ENCODE data around the gene KRT74. TPM values are rescaled to one million over a fixed set of nuclear protein-coding genes. Genes with fewer than 3 reads are reported as not detected.
"Not testable (repeated sequence)": the region's sequence is repeated elsewhere in the genome, so short reads cannot be mapped to it uniquely, and the experiment has no call there.

Gene KRT74
- total and polyA plus RNA-seq, 12 donors = not detected

- Histone ChIP-seq H3K4me1 (replicated peaks in 1 of 2) (no peaks in the 10 kb centered on the region), H3K27me3 (peaks cover 28% of the 10 kb centered on the region), H3K36me3 (replicated peaks in 1 of 2) (no peaks in the 10 kb centered on the region), H3K27ac (no peak overlapping the region), H3K4me3 (no peak overlapping the region), H3K9me3 (replicated peaks in 1 of 3) (no peaks in the 10 kb centered on the region)
- whole genome bisulfite sequencing, 4 donors = 79 to 87% (median 81%) methylated on average over 12 of the region's 12 CpGs
- no peak for DNase-seq
- TF ChIP-seq CTCF (IDR thresholded peaks at IDR 0.05) = no peak
- no peak for TF ChIP-seq POLR2A (IDR thresholded peaks at IDR 0.05)
- intact Hi-C loops (cut with DNase I) = no loop called here
These were observed 26.8 kb upstream of the KRT74 start for GRCh38 chr12:52600475-52600874.

DNA sequence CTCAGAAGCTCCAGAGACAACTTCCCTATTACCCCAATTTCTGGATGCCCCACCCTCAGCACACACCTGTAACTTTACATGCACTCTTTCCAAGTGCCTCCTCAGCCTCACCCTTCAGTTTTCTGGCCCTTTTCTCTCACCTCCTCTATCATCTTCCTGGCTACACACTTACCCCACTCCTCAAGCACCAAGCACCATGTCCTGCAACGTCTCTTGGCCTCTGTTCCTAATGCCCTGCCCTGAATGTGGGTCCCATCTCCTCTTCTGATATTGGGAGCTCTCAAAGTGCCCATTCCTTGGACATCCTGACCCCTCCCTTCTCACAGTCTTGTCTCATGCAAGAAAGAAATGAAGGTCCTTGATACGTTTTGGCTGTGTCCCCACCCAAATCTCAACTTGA, 26.4 kb upstream of the KRT74 start:
- Histone ChIP-seq H3K36me3 (replicated peaks in 1 of 2) (no peaks in the 10 kb centered on the region), H3K9me3 (replicated peaks in 1 of 3) (no peaks in the 10 kb centered on the region), H3K4me3 (no peak overlapping the region), H3K4me1 (replicated peaks in 1 of 2) (no peaks in the 10 kb centered on the region), H3K27ac (no peak overlapping the region), H3K27me3 (peaks cover 28% of the 10 kb centered on the region)
- WGBS, 4 donors = 40 to 58% (median 49%) methylated on average over 2 of the region's 2 CpGs
- DNase-seq = no peak
- intact Hi-C loops (cut with DNase I) = no loop called here
- TF ChIP-seq CTCF (IDR thresholded peaks at IDR 0.05) (no peak), POLR2A (IDR thresholded peaks at IDR 0.05) (no peak)

GRCh38 chr12:52598966-52599365, 25.3 kb upstream of the KRT74 start:
- H3K27me3 ChIP-seq = peaks cover 28% of the 10 kb centered on the region
- no peak overlapping the region for H3K27ac ChIP-seq
- no peaks in the 10 kb centered on the region for H3K9me3 ChIP-seq (replicated peaks in 1 of 3)
- intact Hi-C loops (cut with DNase I) = no loop called here
- no peak for TF ChIP-seq POLR2A (IDR thresholded peaks at IDR 0.05)
- H3K36me3 ChIP-seq (replicated peaks in 1 of 2) = no peaks in the 10 kb centered on the region
- DNase-seq = peak in 1 of 7 donors; percentile 6
- no peak overlapping the region for H3K4me3 ChIP-seq
- WGBS, 4 donors = 75 to 83% (median 81%) methylated on average over 5 of the region's 5 CpGs
- no peaks in the 10 kb centered on the region for H3K4me1 ChIP-seq (replicated peaks in 1 of 2)

GRCh38 chr12:52594237-52594636, 20.6 kb upstream of the KRT74 start:
- H3K27me3 ChIP-seq; DNase-seq; H3K36me3 ChIP-seq (replicated peaks in 1 of 2); H3K9me3 ChIP-seq (replicated peaks in 1 of 3); H3K4me3 ChIP-seq; H3K27ac ChIP-seq; intact Hi-C loops (cut with DNase I); H3K4me1 ChIP-seq (replicated peaks in 1 of 2): not testable (repeated sequence)
- 79 to 91% (median 90%) methylated on average over 4 of the region's 4 CpGs for WGBS, 4 donors

- H3K27me3 ChIP-seq = no peaks in the 10 kb centered on the region
- DNase-seq = no peak
- intact Hi-C loops (cut with DNase I) = no loop called here
- no peaks in the 10 kb centered on the region for H3K9me3 ChIP-seq (replicated peaks in 1 of 3)
- H3K4me1 ChIP-seq (replicated peaks in 1 of 2) = no peaks in the 10 kb centered on the region
- no peaks in the 10 kb centered on the region for H3K36me3 ChIP-seq (replicated peaks in 1 of 2)
- H3K27ac ChIP-seq = no peak overlapping the region
- WGBS, 4 donors = 84 to 90% (median 88%) methylated on average over 6 to 11 of the region's 11 CpGs
- no peak overlapping the region for H3K4me3 ChIP-seq
- TF ChIP-seq POLR2A (IDR thresholded peaks at IDR 0.05) = no peak
These were observed 17.9 kb upstream of the KRT74 start for GRCh38 chr12:52591521-52591920.

- Histone ChIP-seq H3K36me3 (replicated peaks in 1 of 2) (no peaks in the 10 kb centered on the region), H3K27ac (no peak overlapping the region), H3K27me3 (no peaks in the 10 kb centered on the region), H3K9me3 (replicated peaks in 1 of 3) (no peaks in the 10 kb centered on the region), H3K4me3 (no peak overlapping the region), H3K4me1 (replicated peaks in 1 of 2) (no peaks in the 10 kb centered on the region)
- 87 to 97% (median 91%) methylated on average over 6 of the region's 6 CpGs for WGBS, 4 donors
- no peak for DNase-seq
- intact Hi-C loops (cut with DNase I) = no loop called here
- TF ChIP-seq CTCF (IDR thresholded peaks at IDR 0.05) (no peak), POLR2A (IDR thresholded peaks at IDR 0.05) (no peak)
These were observed 16.4 kb upstream of the KRT74 start for GRCh38 chr12:52590021-52590420.
